DMS 273 (cell line): Measurements from ENCODE around the gene TDP1.
A peak's percentile ranks its signal among the peaks of the same experiment; 100 is the strongest.

Experiments
- DNase-seq: peaks from one replicate; lab custom pipeline; 2025; ENCODE audit not compliant: unreplicated experiment; lab: John Stamatoyannopoulos, UW

The TDP1 gene

DNA sequence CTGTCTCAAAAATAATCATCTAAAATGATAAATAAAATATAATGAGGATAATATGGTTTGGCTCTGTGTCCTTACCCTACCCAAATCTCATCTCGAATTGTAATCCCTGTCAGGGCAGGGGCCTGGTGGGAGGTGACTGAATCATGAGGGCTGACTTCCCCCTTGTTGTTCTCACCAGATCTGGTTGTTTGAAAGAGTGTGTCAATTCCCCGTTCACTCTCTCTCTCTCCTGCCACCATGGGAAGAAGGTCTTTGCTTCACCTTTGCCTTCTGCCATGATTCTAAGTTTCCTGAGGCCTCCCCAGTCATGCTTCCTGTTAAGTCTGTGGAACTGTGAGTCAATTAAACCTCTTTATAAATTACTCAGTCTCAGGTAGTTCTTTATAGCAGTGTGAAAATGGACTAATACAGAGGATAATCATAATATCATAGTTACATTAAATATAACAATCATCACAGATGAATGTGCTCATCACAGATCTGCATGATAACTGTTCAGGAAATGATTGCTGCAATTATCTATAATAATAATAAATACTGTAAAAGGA, 13.8 kb upstream of the TDP1 start:
- DNase-seq, result no peak

DNA sequence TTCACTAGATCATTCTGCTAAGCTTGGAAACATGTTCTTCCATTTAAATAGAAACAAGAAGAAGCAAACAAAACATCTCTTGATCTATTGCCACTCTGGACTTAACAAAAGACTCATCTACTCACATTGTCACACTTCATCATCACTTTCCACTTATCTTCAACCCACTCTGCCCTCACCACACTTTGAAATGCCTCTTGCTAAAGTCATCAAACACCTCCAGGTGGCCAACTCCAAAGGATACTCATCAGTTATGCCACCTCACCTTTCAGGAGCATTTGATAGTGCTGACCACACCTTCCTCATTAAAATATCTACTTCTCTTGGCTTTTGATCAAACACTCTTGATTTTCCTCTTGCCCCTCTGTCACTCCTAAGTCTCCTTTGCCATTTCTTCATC, 8.4 kb upstream of the TDP1 start:
- no peak for DNase-seq

DNA sequence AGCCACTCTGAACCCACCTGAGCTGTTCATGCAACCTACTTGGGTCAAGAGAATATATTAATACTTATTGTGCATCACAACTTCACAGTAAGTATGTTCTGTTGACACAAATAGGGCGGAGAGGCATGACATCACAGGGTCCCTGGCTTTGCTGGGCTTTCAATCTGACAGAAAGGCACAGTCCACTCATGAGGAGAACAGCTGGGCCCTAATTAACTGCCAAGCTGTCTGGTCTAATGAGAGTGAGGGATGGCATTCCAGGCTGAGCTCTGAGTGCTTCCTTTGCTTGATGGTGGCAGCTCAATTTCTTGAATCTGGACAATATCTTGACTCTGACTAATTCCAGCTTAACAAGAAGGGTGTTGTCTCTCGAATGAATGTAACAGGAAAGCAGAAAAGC, 3.2 kb upstream of the TDP1 start:
- peak; percentile 74 for DNase-seq

DNA sequence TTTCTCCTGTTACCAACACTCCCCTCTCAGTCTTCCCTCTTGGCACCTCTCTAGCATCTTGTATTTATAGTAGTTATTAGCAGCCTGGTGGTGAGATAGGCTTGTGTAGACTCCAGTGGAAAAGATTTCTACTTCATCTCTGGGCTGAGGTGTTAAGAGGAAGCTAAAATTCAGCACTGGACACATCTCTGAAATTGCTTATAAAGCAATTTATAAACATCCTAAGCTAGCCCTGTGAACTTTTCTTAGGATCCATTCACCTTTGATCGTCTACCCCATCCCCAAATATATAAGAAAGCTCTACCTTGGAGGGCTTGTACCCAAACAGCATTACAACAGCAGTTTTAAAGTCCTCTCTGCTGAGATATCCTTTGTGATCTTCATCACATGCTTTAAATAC, 2.1 kb upstream of the TDP1 start:
- DNase-seq, result peak; percentile 6

DNA sequence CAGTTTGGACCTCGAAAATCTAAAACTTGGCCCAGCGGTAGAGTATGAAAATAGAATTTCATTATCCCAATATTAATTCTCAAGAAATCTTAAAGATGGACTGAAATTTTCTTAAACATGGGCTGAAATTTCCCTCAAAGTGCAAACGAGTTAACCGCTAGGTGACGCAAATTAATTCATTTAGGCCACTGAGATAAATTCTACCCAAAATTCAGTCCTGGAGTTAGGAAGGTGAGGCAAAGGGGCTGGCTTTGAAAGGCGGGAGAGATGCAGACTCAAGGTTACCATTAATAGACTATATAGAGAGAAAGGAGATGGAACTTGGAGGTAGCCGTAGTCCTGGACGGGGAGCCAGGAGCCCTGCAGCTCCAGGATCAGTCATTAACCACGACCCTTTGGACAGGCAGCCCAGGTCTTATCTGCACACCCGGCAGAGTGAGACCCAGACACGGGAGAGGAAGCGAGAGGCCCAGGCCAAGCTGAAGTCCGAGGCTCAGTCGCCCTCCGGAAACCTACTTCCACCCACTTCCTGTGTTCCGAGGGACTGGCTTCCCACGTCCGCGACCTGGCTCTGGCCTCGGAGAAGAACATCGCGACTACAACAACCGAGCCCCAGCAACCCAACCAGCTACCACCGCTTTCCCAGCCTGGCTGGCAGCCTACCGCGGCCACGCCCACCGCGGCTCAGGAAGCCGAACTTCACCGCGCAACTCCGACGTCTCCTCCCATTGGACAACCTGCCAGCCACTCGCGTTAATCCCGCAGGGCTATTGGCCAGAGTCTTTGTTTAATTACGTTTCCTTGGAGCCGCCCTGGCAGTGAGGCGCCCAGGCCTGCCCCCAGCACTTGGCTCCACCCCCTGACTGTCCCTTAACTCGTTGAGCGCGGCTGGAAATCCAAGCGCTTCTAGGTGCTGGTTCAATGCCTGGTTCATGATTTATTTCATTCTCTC, 1.4 kb upstream of the TDP1 start, which contains the start of gene EFCAB11:
Gene EFCAB11, minus strand, starts transcription at position 661 of the 952 bp plus-strand sequence. Its CDS starts 70 bp downstream, at position 591.
- DNase-seq, result peak; percentile 99

DNA sequence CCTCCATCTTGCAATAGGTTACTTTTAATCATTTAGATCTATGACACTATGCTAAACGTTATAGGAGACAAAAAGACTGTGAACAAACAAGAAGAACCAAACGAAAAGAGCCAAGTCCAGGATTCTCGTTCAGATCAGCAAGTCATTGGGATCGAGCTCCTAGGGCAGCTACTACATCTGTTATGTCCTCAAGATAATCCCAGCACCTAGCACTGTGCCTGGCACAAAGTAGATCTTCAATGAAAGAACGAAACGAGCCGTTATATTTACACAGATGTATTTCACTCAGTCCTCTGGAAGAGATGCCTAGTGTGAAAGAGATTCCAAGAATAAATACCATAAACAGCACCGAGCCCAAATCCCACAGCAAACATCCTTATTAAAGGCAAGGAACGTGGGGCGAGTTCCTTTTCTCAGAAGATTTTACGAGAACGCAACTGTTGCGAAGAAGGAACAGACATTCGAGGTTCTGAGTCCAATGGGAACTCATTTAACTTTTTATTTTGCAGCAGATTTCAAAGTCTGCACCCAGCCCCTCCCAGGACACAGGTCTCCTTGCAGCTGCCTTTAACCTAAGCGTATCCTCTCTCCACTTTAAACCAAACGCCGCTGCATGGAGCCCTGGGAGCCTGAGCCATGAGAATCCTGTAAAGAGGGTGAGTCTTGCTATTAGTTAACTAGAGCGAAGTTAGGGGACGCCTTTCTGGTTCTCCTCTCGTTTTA, 544 bp upstream of the TDP1 start:
- DNase-seq, result no peak

DNA sequence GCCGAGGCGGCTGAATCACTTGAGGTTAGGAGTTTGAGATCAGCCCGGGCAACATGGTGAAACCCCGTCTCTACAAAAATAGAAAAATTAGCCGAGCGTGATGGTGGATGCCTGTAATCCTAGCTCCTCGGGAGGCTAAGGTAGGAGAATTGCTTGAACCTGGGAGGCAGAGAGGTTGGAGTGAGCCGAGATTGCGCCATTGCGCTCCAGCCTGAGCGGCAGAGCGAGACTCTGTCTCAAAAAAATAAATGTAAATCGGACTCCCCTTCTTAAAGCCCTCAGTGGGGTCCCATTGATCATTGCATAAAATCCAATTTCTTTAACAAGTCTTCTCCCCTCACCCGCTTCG, 908 bp downstream of the TDP1 start:
- DNase-seq, result peak; percentile 31

DNA sequence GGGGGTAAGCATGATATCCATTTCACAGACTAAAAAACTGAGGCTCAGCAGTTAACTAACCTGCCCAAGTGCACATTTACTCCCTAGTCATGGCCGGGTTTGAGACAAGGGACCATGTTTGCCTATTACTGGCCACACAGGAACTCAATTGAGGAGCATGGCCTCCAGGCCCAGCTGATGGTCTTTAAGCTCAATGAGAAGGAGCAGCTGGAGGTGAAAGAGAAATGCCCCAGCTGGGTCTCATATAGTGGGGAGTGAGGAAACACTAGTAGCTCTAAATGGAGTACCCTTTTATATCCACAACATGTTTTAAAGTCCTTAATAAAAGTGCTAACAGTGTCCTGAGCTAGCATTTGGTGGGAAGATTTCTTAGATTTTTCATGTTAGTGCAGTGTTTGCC, 1.6 kb downstream of the TDP1 start:
- no peak for DNase-seq

DNA sequence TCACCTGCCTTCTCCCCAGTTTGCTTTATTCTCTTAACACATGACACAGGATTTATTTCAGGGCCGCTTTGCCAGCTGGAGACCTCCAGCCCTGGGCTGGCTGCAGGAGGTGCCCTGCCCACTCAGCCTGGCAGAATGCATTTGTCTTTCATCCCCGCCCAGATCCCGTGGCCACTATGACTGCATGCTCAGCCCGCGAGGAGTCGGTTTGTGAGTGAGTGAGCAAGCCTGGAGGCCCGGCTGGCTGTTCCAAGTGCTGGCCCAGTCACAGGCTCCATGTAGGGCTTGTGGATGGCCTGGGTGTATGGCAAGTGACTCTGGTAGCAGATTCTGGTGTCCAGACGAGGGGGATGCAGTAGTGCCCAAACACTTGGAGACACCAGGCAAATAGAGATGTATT, 2.1 kb downstream of the TDP1 start:
- peak; percentile 12 for DNase-seq

DNA sequence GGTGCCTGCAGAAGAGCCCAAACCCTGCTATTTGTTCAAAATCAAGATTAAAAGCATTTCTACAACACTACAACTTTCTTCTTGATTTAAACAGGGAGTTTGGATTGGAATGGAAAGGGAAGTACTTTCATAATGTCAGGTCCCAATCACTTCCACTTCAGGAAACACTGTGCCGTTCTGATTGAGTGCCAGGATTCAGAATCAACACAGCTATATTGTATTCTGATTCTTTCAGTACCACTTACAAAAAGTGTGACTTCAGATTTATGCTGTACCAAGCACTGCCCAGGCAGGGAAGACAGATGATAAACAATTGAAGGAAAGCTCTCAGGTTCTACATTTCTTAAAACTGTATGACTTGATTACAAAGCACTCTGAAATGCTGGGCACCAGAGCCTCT, 3.2 kb downstream of the TDP1 start:
- no peak for DNase-seq

DNA sequence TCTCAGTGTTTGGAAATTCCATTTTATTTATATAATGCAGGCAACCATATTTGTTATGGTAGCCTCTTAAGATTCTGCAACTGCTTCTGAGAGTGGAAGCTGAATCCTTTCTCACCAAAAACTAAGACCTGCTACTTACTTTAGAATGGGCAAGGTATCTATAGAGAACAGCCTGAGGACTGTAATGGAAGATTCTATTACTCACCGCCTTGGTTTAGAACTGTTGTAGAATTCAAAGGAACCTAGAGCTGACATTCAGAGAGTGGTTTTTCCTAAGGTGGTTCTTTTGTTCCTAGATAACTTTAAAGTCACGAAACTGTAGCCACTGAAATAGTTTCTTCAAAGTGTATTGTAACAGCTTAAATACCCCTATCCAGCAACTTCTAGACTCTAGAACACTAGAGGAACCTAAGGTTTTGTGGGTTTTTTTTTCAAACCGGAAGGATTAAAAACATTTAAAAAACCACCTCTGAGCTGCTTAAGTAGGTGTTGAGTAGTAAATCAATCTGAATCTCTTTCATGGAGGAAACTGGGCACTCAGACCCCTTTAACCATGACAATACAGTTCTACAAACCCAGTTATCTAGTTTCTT, 4.2 kb downstream of the TDP1 start:
- no peak for DNase-seq

DNA sequence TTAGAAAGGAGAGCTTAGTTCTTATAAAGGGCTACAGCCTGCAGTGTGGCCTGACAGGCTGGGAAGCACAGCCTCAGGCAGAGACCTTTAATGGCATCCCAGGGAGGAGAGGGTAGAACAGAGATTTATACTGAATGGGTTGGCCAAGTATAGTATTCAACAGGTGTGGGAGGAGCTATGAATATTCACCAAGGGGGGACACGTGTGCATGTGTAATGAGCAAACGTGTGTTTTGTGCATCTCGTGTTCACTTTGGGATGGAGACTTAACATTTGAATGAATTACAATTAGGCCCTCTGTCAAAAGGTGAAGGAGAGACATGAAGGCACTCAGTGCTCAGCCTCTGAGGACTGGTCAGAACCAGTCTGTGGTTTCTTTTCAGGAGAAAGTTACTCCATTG, 5.2 kb downstream of the TDP1 start:
- DNase-seq, result no peak

DNA sequence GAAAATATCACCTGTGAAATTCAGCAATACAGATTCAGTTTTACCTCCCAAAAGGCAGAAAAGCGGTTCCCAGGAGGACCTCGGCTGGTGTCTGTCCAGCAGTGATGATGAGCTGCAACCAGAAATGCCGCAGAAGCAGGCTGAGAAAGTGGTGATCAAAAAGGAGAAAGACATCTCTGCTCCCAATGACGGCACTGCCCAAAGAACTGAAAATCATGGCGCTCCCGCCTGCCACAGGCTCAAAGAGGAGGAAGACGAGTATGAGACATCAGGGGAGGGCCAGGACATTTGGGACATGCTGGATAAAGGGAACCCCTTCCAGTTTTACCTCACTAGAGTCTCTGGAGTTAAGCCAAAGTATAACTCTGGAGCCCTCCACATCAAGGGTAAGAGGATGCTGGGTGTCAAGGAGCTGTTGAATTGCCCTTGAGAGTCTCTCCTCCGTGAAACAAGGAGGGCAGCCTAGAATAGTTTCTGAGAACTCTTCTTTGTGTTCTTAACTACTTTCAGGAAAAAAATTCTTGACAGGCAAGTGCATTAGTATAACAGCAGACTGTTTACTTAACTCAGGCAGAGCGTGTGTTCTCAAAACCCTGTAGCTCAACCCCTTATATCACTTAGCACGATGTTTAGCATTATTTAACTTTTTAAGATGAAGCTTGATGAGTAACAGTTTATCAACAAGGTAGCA, 7.7 kb downstream of the TDP1 start:
- DNase-seq, result no peak

DNA sequence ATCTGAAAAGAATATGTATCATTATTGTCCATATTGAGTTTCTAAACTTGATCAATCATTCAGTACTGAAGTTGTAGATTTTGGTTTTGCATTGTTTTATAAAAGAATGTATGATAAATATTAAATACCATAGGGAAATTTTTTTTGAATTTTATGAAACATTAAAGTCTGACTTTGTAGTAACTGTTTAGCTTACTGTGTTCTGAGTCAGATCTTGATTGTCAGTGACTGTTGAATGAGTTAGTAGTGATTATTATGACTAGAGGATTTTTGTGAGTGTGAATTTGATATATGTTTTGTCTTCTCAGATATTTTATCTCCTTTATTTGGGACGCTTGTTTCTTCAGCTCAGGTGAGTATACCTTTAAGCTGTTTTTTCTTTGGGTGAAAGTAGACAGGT, 10.1 kb downstream of the TDP1 start:
- DNase-seq, result no peak

DNA sequence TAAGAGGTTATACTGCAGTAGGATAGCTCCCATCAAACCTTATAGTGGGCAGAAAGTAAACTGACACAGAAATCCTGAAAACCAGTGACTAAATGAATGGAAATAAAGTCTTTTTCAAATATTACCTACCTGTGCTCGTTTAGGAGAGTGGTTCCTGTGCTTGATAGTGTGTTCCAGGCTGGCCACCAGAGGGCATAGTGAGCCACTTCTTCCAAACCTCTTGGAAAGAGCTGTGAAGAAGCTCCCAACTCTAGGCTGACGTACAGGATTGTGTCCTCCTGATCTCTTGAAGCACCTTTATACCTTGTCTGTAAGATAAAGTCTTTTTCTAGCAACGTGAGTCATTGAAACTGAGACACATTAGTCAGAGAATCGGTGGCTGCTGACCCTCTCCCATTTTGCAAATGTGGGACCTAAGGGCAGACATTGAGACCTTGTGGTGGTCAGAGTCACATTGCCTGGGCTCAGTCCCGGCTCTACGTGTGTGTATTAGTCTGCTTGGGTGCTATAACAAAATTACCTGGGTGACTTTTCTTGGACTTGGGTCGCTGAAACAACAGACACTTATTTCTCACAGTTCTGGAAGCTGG, 17.6 kb downstream of the TDP1 start:
- DNase-seq, result peak; percentile 76

DNA sequence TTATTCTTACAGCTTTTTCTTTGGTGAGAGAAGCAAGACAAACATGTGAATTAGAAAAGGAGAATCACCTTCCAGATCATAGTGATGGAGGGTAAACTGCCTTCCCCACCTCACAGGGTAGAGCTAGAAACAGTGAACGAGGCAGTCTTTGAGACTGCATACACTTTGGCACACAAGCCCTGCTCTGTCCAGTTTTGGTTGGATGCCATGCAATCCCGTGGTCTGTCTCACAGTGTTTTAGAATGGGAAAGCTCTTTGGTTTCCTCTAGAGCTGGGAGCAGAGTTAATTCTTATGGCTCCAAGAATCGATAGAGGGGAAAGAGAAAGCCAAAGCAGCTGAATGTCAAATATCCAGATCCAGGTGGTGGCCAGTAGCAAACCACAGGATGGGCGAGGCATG, 21.9 kb downstream of the TDP1 start:
- DNase-seq, result no peak

DNA sequence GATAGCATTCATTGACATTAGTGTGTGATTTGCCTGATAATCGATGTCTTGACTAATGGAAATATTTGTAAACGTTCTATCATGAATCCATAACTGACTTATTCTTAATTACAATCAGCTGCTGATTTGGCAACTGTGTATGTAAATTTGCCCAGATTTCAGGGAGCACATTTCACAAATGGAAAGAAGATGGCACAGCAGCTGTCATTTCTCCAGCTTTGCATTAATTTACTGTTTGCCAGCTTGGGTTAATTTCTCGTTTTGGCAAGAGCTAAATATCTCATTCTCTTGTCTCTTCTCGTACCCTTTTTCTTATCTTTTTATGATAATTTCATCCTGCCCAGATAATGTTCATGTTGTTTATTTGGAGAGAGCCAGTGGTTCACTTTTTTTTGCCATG, 22.9 kb downstream of the TDP1 start:
- DNase-seq, result no peak

DNA sequence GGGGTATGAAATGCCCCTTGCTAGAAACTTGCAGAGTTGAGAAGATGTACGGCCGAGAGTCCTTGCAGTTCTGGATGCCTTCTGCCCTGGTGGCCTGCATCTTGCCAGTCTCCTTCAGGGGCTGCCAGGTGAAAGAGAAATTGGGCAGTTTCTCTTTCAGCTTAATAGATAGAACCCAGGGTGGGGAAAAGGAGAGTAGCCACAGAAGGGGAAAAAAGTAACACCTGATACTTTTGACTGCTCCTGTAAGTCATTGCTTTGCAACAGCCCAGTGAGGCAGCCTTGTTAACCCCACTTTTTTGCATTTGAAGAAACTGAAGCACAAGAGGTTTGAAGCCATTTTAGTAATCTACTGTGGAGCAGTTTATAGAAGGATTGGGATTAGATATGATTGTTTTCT, 27.6 kb downstream of the TDP1 start:
- no peak for DNase-seq

DNA sequence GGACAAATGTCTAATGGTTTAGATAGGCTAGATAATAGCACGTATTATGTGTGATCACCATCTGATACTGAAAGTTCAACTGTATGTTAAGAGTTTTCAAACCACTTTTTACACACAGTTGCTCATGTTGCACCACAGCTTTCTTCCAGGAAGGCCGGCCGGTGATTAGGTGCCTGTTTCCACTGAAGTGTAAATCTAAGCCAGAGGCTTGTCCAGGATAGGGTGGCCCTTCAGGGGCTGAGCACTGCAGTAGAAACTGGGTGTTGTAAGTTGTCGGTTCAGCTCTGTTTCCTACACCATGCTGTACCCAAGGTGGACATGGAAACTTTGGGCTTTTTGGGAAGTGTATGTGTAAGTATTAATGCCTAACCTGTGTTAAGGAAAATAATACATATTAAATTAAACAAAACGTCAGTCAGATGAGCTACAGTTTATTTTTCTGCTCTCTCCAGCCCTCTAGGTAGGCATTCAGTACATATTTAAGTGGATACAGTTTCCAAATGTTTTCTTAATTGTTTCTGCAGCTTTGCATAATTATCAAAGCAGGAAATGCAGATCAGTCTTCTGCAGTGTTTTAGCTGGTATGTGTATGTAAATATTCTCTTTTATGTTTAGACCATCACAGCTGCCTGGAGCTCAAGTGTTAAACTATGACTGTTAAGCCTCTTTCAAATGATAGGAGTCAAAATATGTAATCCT, 30.9 kb downstream of the TDP1 start:
- DNase-seq, result no peak

DNA sequence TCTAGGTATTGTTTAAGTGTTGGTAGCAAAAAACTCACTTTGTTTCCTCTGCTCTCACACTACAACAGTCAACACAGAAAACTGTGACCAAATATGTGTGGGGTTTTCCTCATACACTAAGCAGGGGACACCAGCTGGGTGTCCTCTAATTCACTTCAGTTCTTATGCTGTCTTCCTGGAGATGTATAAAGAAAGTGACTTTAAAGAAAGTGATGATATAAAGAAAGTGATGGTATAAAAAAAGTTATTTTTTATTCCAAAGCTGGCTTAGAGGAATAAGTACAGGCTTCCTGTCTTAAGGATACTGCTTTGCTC, 31.4 kb downstream of the TDP1 start:
- no peak for DNase-seq
